MCF 10A (cell line): ENCODE results near the gene MSI2. TPM values are rescaled to one million over a fixed set of nuclear protein-coding genes. Genes with fewer than 3 reads are reported as not detected.

Experiments
- BruUV-seq: library from RNA; stranded (reverse); fragments of 400-500 nt; replicated peaks from 2 replicates; lab custom pipeline; 2021; lab: Mats Ljungman, UMichigan
- CTCF ChIA-PET: fragments of 300-600 bp; sonication (Branson Sonifier 250); formaldehyde crosslinking; extraction: SDS; loops from one replicate; lab custom pipeline; 2021; ENCODE audit warnings: antibody characterized with exemption, inconsistent platforms; lab: Yijun Ruan, JAX
- POLR2A ChIA-PET: fragments of 300-600, 350-650 bp; sonication (Branson Sonifier 250); formaldehyde crosslinking; extraction: SDS; loops from one replicate; lab custom pipeline; 2020; ENCODE audit warnings: antibody characterized with exemption, inconsistent platforms; lab: Yijun Ruan, JAX
- DNase-seq: peaks from one replicate; pipeline ENCODE4 v3.0.0-alpha.2; 2018; ENCODE audit not compliant: unreplicated experiment
- H3K27ac Mint-ChIP-seq: one replicate; pipeline ENCODE4 v1.8.0; 2022; ENCODE audit warnings: mild to moderate bottlenecking, low read depth, mixed read lengths; ENCODE audit not compliant: unreplicated experiment
- H3K27me3 Mint-ChIP-seq: one replicate; pipeline ENCODE4 v1.8.0; 2022; ENCODE audit warnings: mixed read lengths; ENCODE audit not compliant: insufficient read depth, unreplicated experiment
- H3K36me3 Mint-ChIP-seq: one replicate; pipeline ENCODE4 v1.8.0; 2022; ENCODE audit warnings: mild to moderate bottlenecking, moderate library complexity, mixed read lengths; ENCODE audit not compliant: insufficient read depth, unreplicated experiment
- H3K4me1 Mint-ChIP-seq: one replicate; pipeline ENCODE4 v1.8.0; 2022; ENCODE audit warnings: mixed read lengths; ENCODE audit not compliant: insufficient read depth, unreplicated experiment
- H3K4me3 Mint-ChIP-seq: one replicate; pipeline ENCODE4 v1.8.0; 2022; ENCODE audit warnings: mild to moderate bottlenecking, moderate library complexity, mixed read lengths; ENCODE audit not compliant: unreplicated experiment
- H3K9me3 Mint-ChIP-seq: one replicate; pipeline ENCODE4 v1.8.0; 2022; ENCODE audit warnings: mixed read lengths; ENCODE audit not compliant: unreplicated experiment
- intact Hi-C: fragments of 100-400 bp; cut with micrococcal nuclease; formaldehyde crosslinking; loops from 2 replicates; pipeline ENCODE4 v1.14.1; 2022
- total RNA-seq: library from RNA; stranded (reverse); gene quantifications from 2 replicates; pipeline ENCODE4 v1.2.3, GENCODE V29; 2022
- TF ChIP-seq, protein P1 (sequence below): fragments of 200-600 bp; IDR thresholded peaks from one replicate; pipeline ENCODE4 v1.8.0; 2022; ENCODE audit warnings: antibody characterized with exemption, mild to moderate bottlenecking; ENCODE audit not compliant: unreplicated experiment

Gene MSI2
- total RNA-seq, 1 experiment from 2014 or later, result 60.6 TPM

GRCh38 chr17:57257895-57258851, 1.9 kb downstream of the MSI2 start:
- TF ChIP-seq, protein P1, sequence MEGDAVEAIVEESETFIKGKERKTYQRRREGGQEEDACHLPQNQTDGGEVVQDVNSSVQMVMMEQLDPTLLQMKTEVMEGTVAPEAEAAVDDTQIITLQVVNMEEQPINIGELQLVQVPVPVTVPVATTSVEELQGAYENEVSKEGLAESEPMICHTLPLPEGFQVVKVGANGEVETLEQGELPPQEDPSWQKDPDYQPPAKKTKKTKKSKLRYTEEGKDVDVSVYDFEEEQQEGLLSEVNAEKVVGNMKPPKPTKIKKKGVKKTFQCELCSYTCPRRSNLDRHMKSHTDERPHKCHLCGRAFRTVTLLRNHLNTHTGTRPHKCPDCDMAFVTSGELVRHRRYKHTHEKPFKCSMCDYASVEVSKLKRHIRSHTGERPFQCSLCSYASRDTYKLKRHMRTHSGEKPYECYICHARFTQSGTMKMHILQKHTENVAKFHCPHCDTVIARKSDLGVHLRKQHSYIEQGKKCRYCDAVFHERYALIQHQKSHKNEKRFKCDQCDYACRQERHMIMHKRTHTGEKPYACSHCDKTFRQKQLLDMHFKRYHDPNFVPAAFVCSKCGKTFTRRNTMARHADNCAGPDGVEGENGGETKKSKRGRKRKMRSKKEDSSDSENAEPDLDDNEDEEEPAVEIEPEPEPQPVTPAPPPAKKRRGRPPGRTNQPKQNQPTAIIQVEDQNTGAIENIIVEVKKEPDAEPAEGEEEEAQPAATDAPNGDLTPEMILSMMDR, result no peak
- no TSS peak for BruUV-seq
- Mint-ChIP-seq H3K4me1 (peaks cover 27% of the 10 kb centered on the region), H3K4me3 (peak overlapping the region; percentile 96), H3K27me3 (no peaks in the 10 kb centered on the region), H3K27ac (peak overlapping the region; percentile 83), H3K9me3 (no peaks in the 10 kb centered on the region), H3K36me3 (peaks cover 41% of the 10 kb centered on the region)
- ChIA-PET CTCF (interaction anchor here (0.6 to 1.9 kb wide), 16 partner anchors 14 to 854 kb away, joined by 3 to 10 read pairs (median 3); no protein-coding TSS in a partner anchor), POLR2A (interaction anchor here (0.6 to 3.3 kb wide), 17 partner anchors 21 to 748 kb away, joined by 3 to 15 read pairs (median 3); partner anchors contain the start of gene SRSF1)
- DNase-seq, result peak; percentile 6
- intact Hi-C loops, result loop anchor here (2.0 to 5.0 kb wide), 4 partner anchors 113 to 414 kb away; no protein-coding TSS in a partner anchor

GRCh38 chr17:57259306-57259705, 3.0 kb downstream of the MSI2 start:
- Mint-ChIP-seq H3K9me3 (no peaks in the 10 kb centered on the region), H3K27ac (no peak overlapping the region), H3K36me3 (peaks cover 52% of the 10 kb centered on the region), H3K4me3 (peak overlapping the region; percentile 96), H3K4me1 (peaks cover 34% of the 10 kb centered on the region), H3K27me3 (no peaks in the 10 kb centered on the region)
- no peak for DNase-seq
- CTCF ChIA-PET, result interaction anchor here (1.0 to 1.9 kb wide), 2 partner anchors 17 to 114 kb away, joined by 3 to 7 read pairs; no protein-coding TSS in a partner anchor
- TF ChIP-seq, protein P1, result no peak
- intact Hi-C loops, result loop anchor here (2.0 to 5.0 kb wide), 4 partner anchors 111 to 413 kb away; no protein-coding TSS in a partner anchor
- POLR2A ChIA-PET, result interaction anchor here (3.3 kb wide), 1 partner anchor 46 kb away, joined by 15 read pairs; no protein-coding TSS in a partner anchor
- BruUV-seq, result no TSS peak

DNA sequence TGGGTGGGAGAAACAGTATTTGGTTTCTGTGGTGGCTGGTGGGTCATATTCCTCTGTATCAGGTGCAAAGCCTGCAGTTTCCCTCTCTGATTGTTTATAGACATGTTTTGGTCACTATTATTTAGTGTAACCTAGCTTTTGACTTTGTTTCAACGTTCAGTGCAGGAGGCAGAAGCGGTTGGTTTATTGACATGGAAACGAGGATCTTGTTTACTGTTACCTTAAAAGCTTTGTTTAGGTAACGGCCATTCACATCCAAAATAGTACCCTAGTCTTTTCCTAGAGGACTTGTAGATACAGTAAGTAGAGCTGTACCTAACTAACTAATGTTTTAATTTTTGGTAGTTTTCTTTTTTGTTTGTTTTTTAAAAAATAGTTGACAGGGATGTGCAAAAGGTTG, 3.5 kb downstream of the MSI2 start:
- H3K36me3 Mint-ChIP-seq, result peaks cover 57% of the 10 kb centered on the region

More for the DNA sequence above, 3.5 kb downstream of the MSI2 start:
- ChIA-PET POLR2A (no interaction called here), CTCF (interaction anchor here (1.0 kb wide), 1 partner anchor 114 kb away, joined by 3 read pairs; no protein-coding TSS in a partner anchor)
- Mint-ChIP-seq H3K27ac (peak overlapping the region; percentile 27), H3K4me1 (peaks cover 34% of the 10 kb centered on the region), H3K9me3 (no peaks in the 10 kb centered on the region), H3K27me3 (no peaks in the 10 kb centered on the region), H3K4me3 (peak overlapping the region; percentile 96)
- DNase-seq, result no peak
- TF ChIP-seq, protein P1, result no peak
- intact Hi-C loops, result loop anchor here (2.0 to 5.0 kb wide), 4 partner anchors 111 to 412 kb away; no protein-coding TSS in a partner anchor
- BruUV-seq, result no TSS peak
